ENCODE measurements around the gene NELFA.

Gene NELFA

DNA sequence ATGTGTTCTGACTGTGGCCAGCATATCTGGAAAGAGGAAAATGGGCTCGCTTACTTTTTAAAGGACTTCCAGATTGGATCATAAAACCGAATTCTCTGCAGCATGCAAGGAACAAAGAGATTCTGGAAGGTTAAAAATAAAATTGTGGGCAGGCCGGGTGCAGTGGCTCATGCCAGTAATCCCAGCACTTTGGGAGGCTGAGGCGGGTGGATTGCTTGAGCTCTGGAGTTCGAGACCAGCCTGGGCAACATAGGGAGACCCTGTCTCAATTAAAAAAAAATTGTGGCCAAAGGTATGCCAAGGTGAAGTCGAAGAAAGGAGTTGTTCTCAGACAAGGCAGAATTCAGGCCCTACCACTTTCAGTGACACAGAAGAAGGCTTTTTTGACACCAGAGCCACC, 37.8 kb downstream of the NELFA start:
- Histone ChIP-seq H3K9me3 (ENCODE audit: low read depth, low read length) (no peaks in the 10 kb centered on the region), H3K36me3 (ENCODE audit: insufficient read depth, low read length) (peaks cover 73% of the 10 kb centered on the region), H3K27ac (no peak overlapping the region), H3K4me3 (no peak overlapping the region), H3K9ac (ENCODE audit: insufficient read length) (no peak overlapping the region)
- TF ChIP-seq POLR2AphosphoS5 (IDR thresholded peaks at IDR 0.05; ENCODE audit: borderline replicate concordance, low read depth, low read length) (no peak), FOXP2 (optimal IDR thresholded peaks at IDR 0.05; ENCODE audit: control extremely low read depth, extremely low read length, insufficient read depth) (no peak), EZH2 (IDR thresholded peaks at IDR 0.05) (no peak)
- no peak for DNase-seq (ENCODE audit: low read depth, low spot score)

DNA sequence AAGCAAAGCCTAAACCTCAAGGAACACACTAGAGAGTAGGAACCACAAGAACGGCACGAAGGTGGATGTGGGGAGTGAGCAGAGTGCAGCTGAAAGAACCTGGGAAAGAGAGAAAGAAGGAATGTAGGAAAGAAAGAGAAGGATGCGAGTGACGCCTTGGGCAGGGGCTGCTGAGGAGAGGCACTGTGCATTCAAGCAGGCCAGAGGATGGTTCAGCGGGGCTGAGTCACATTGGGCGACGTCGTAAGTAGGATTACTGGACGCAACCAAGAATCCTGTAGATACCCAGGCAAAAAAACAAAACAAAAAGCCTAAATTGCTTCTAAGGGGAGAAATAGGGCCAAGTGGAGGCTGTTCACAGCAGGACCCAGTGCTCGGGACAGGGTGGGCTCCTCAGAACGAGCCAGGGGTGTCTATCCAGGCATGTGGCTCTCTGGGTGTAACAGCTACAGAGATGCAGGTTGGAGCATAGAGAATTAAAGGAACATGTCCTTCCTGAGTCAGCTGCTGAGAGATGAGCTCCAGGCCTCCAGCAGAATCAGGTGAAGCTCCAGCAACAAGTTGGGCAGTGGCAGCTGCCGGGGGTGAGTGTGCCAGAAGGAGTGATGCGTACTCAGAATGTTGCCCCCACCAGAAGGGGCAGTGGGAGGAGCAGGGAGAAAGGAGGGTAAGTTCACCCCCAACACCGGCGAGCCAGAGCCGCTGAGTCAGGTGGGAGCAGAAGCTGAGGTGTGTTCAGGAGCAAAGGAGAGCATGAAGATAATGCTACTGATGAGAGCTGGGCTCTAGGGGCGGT, 38.6 kb downstream of the NELFA start:
- Histone ChIP-seq H3K27ac (no peak overlapping the region), H3K9ac (ENCODE audit: insufficient read length) (no peak overlapping the region), H3K4me3 (no peak overlapping the region), H3K36me3 (ENCODE audit: insufficient read depth, low read length) (peaks cover 73% of the 10 kb centered on the region), H3K9me3 (ENCODE audit: low read depth, low read length) (no peaks in the 10 kb centered on the region)
- TF ChIP-seq FOXP2 (optimal IDR thresholded peaks at IDR 0.05; ENCODE audit: control extremely low read depth, extremely low read length, insufficient read depth), result no peak
- no peak for TF ChIP-seq EZH2 (IDR thresholded peaks at IDR 0.05)
- no peak for TF ChIP-seq POLR2AphosphoS5 (IDR thresholded peaks at IDR 0.05; ENCODE audit: borderline replicate concordance, low read depth, low read length)
- no peak for DNase-seq (ENCODE audit: low read depth, low spot score)

- Histone ChIP-seq H3K27ac (peak overlapping the region; percentile 10; the same call in 1 of the 2 replicates), H3K9ac (ENCODE audit: insufficient read length) (no peak overlapping the region), H3K9me3 (ENCODE audit: low read depth, low read length) (no peaks in the 10 kb centered on the region), H3K4me3 (no peak overlapping the region), H3K36me3 (ENCODE audit: insufficient read depth, low read length) (peaks cover 74% of the 10 kb centered on the region)
- TF ChIP-seq EZH2 (IDR thresholded peaks at IDR 0.05), result no peak
- no peak for TF ChIP-seq FOXP2 (optimal IDR thresholded peaks at IDR 0.05; ENCODE audit: control extremely low read depth, extremely low read length, insufficient read depth)
- TF ChIP-seq POLR2AphosphoS5 (IDR thresholded peaks at IDR 0.05; ENCODE audit: borderline replicate concordance, low read depth, low read length), result no peak
- DNase-seq (ENCODE audit: low read depth, low spot score), result no peak
Observed at GRCh38 chr4:1968686-1969295, 40.0 kb downstream of the NELFA start.

DNA sequence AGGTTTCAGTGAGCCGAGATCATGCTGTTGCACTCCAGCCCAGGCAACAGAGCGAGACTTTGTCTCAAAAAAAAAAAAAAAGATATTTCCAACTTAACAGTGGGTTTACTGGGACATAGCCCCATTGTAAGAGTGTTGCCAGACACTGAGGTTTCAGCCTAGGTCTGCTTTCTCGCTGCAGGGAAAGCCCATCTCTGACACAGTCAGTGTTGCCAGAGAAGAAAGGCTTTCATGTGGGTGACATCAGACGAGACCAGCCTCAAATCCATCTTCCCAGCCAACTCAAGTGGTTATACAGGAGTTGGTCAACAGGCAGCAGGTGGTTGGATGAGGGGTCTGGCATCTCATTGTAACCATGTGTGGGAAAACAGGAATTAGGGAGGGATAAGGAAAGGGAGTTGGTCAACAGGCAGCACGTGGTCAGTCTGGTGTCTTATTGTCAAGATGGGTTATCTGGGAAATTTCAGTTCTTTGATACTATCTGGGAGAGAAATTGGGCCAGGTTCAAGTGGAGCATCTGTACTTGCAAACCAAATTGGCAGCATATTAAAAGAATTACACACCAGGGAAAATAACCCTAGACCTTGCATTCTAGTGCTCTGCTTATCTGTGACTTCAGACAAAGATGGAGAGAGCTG, 41.1 kb downstream of the NELFA start:
- Histone ChIP-seq H3K27ac (no peak overlapping the region), H3K36me3 (ENCODE audit: insufficient read depth, low read length) (peaks cover 74% of the 10 kb centered on the region), H3K9ac (ENCODE audit: insufficient read length) (no peak overlapping the region), H3K4me3 (no peak overlapping the region), H3K9me3 (ENCODE audit: low read depth, low read length) (no peaks in the 10 kb centered on the region)
- no peak for DNase-seq (ENCODE audit: low read depth, low spot score)
- TF ChIP-seq FOXP2 (optimal IDR thresholded peaks at IDR 0.05; ENCODE audit: control extremely low read depth, extremely low read length, insufficient read depth) (no peak), POLR2AphosphoS5 (IDR thresholded peaks at IDR 0.05; ENCODE audit: borderline replicate concordance, low read depth, low read length) (no peak), EZH2 (IDR thresholded peaks at IDR 0.05) (no peak)

DNA sequence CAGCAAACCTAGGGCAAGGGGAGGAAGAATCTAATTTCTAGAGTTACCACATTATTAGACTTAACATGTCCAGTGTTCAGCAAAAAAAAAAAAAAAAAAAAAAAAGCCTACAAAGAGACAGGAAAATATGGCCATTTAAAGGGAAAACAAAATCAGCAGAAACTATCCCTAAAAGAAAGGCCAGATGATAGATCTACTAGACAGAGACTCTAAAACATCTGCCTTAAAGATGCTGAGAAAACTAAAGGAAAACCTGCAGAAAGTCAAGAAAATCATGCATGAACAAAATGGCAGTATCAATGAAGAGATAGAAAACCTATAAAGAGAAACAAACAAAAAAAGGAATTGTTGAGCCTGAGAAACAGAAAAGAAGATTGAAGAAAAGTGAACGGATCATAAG, 43.8 kb downstream of the NELFA start:
- TF ChIP-seq EZH2 (IDR thresholded peaks at IDR 0.05) (no peak), FOXP2 (optimal IDR thresholded peaks at IDR 0.05; ENCODE audit: control extremely low read depth, extremely low read length, insufficient read depth) (no peak), POLR2AphosphoS5 (IDR thresholded peaks at IDR 0.05; ENCODE audit: borderline replicate concordance, low read depth, low read length) (no peak)
- no peak overlapping the region for H3K27ac ChIP-seq
- H3K36me3 ChIP-seq (ENCODE audit: insufficient read depth, low read length), result peaks cover 81% of the 10 kb centered on the region
- DNase-seq (ENCODE audit: low read depth, low spot score), result no peak
- H3K9ac ChIP-seq (ENCODE audit: insufficient read length), result no peak overlapping the region
- H3K4me3 ChIP-seq, result no peak overlapping the region
- H3K9me3 ChIP-seq (ENCODE audit: low read depth, low read length), result no peaks in the 10 kb centered on the region

DNA sequence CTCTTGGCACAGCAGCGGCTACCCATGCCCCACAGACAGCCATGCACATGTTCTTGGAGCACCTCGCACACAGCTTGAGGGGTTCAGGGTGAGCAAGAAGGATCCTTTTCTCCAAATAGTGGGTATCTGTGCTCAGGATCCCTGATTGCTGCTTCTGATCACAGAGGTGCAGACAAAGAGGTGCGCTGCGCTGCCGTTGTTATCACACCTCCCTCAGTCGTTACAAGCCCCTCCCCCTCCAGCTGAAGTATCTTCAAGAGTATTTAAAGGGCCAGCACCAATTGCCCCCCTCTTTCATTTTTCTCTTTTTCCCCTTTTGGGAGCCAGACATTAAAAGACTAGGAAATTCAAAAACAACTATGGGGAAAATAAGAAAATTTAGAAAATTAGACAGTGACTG, 44.3 kb downstream of the NELFA start:
- H3K27ac ChIP-seq, result 0 out of 2 replicates have a peak overlapping the region, but pooled peaks have one; percentile 16
- no peaks in the 10 kb centered on the region for H3K9me3 ChIP-seq (ENCODE audit: low read depth, low read length)
- H3K4me3 ChIP-seq, result no peak overlapping the region
- DNase-seq (ENCODE audit: low read depth, low spot score), result no peak
- no peak for TF ChIP-seq POLR2AphosphoS5 (IDR thresholded peaks at IDR 0.05; ENCODE audit: borderline replicate concordance, low read depth, low read length)
- no peak for TF ChIP-seq FOXP2 (optimal IDR thresholded peaks at IDR 0.05; ENCODE audit: control extremely low read depth, extremely low read length, insufficient read depth)
- no peak for TF ChIP-seq EZH2 (IDR thresholded peaks at IDR 0.05)
- peaks cover 83% of the 10 kb centered on the region for H3K36me3 ChIP-seq (ENCODE audit: insufficient read depth, low read length)
- no peak overlapping the region for H3K9ac ChIP-seq (ENCODE audit: insufficient read length)

DNA sequence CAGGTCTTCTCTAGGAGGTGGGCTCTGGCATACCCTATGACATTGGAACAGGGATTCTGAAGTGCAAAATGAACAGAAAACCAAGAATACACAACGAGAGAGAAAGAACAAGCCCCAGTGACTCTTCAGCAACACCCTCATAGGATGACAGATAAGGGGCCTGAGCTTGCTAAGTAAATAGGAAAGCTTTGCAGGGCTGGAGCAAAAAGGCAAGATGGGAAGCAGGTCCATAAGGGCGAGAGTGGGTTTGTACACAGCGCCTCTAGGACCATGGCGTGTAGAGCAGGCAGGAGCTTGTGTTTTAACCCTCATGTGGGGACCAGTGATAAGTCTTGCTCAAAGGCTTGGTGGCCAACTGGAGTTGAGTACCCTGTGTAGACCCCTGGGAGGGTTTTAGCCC, 45.8 kb downstream of the NELFA start:
- Histone ChIP-seq H3K9me3 (ENCODE audit: low read depth, low read length) (no peaks in the 10 kb centered on the region), H3K27ac (no peak overlapping the region), H3K4me3 (no peak overlapping the region), H3K9ac (ENCODE audit: insufficient read length) (no peak overlapping the region), H3K36me3 (ENCODE audit: insufficient read depth, low read length) (peaks cover 86% of the 10 kb centered on the region)
- no peak for DNase-seq (ENCODE audit: low read depth, low spot score)
- TF ChIP-seq POLR2AphosphoS5 (IDR thresholded peaks at IDR 0.05; ENCODE audit: borderline replicate concordance, low read depth, low read length) (no peak), EZH2 (IDR thresholded peaks at IDR 0.05) (no peak), FOXP2 (optimal IDR thresholded peaks at IDR 0.05; ENCODE audit: control extremely low read depth, extremely low read length, insufficient read depth) (no peak)

- H3K27ac ChIP-seq, result no peak overlapping the region
- TF ChIP-seq POLR2AphosphoS5 (IDR thresholded peaks at IDR 0.05; ENCODE audit: borderline replicate concordance, low read depth, low read length) (no peak), EZH2 (IDR thresholded peaks at IDR 0.05) (no peak), FOXP2 (optimal IDR thresholded peaks at IDR 0.05; ENCODE audit: control extremely low read depth, extremely low read length, insufficient read depth) (no peak)
- H3K4me3 ChIP-seq, result no peak overlapping the region
- H3K9me3 ChIP-seq (ENCODE audit: low read depth, low read length), result no peaks in the 10 kb centered on the region
- H3K36me3 ChIP-seq (ENCODE audit: insufficient read depth, low read length), result peaks cover 95% of the 10 kb centered on the region
- no peak overlapping the region for H3K9ac ChIP-seq (ENCODE audit: insufficient read length)
- no peak for DNase-seq (ENCODE audit: low read depth, low spot score)
Observed at GRCh38 chr4:1961563-1961962, 47.2 kb downstream of the NELFA start.

Measured in SK-N-MC (cell line).